ENCODE results near the gene ZBTB17.
A peak's percentile ranks its signal among the peaks of the same experiment; 100 is the strongest.

ZBTB17 gene

DNA sequence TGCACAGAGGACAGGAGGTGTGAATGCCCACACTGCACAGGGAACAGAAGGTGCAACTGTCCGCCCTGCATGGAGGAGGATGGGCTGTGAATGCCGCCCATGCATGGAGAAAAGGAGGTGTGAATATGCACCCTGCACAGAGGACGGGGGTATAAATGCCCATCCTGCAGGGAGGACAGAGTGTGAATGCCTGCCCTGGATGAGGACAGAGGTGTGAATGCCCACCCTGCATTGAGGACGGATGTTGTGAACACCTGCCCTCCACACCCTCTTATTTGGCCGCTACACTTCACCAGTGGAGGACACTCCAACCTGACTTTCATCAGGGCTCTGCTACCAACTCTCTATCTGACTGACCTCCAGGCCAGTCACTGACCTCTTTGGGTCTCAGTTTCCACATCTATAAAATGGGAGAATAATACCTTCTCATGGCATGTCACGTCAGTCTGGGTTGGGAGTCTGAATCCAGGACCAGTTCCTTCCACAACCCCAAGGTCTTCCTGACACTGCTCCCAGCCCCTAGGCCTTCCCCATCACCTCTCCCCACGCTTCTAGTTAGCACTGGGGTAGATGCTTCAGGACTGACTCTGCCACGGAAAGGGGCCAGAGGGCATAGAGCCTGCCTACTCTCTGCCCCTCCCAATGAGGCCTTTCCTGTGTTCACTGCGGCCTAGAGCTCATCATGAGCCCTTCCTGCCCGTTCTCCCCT, 28.4 kb downstream of the ZBTB17 start:
- TF ChIP-seq POLR2A (IDR thresholded peaks at IDR 0.05; ENCODE audit: low read depth, low read length) (no peak; the same call in 1 of the 2 replicates), POLR2AphosphoS5 (IDR thresholded peaks at IDR 0.05; ENCODE audit: low read depth, low read length) (no peak), TAF1 (IDR thresholded peaks at IDR 0.05; ENCODE audit: borderline replicate concordance, low read depth, low read length) (no peak)
- FAIRE-seq: peak; percentile 40
- DNase-seq (ENCODE audit: insufficient read length): no peak

DNA sequence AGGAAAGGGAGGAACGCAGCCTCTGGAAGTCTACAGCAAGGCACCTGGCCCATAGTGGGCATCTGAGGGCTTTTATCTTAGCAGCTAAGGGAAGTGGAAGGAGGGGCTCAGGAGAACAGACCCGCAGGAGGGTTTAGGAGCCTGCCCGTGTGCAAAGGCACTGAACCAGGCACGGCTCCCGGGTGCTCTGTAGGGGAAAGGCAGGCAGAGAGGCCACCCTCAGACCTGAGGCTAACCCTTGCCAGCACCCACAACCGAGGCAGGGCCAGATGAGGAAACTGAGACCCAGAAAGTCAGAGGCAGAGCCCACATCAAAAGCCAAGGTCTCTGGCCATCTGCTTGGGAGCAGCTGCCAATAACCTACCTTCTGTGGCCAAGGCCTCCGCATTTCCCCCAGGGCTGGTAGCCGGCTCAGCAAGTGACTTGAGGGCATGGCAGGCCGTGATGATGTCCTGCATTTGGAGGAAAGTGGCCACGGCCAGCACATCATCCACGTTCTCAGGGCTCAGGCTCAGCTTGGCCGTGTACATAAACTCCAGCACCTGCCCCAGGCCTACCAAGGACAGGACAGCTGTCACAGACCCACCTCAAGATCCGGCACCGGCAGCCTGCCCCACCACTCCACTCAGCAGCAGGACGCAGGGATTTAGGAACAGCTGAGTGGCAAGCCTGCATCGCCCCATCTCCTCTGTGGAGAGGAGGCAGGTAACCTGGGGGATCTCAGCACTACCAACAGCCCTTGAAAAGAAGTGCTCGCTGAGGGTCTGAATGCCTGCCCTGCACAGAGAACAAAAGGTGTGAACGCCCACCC, 29.1 kb downstream of the ZBTB17 start:
- no peak for FAIRE-seq
- no peak for DNase-seq (ENCODE audit: insufficient read length)
- TF ChIP-seq POLR2A (IDR thresholded peaks at IDR 0.05; ENCODE audit: low read depth, low read length) (no peak), POLR2AphosphoS5 (IDR thresholded peaks at IDR 0.05; ENCODE audit: low read depth, low read length) (no peak), TAF1 (IDR thresholded peaks at IDR 0.05; ENCODE audit: borderline replicate concordance, low read depth, low read length) (no peak)

DNA sequence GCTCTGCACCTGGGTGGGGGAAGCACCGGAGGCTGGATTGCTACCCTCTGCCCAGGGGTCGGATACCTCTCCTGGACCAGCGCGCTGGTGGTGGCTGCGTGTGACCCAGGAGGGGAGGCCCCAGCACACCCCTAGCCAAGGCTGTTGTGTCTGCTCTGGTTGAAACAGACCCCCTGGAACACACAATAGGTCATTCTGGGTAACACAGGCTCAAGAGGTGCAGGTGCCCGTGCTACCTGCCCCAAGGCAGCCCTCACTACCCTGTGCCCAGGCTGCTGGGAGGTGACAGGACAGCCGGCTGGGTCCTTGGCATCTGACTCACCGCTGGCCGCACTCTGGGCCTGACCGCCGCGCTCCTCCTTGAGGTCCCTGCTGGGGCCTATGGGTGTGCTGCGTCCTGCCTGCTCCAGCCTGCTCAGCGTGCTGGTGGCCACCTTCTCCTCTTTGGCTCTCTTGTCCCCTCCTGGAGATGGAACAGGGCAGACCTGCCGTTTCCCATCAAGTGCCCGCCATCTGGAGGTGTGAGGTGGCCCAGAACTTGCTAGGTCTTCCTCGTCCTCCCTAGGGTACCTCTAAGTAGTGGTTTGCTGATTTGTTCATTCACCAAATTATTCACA, 30.0 kb downstream of the ZBTB17 start:
- TF ChIP-seq POLR2AphosphoS5 (IDR thresholded peaks at IDR 0.05; ENCODE audit: low read depth, low read length) (no peak), POLR2A (IDR thresholded peaks at IDR 0.05; ENCODE audit: low read depth, low read length) (no peak), TAF1 (IDR thresholded peaks at IDR 0.05; ENCODE audit: borderline replicate concordance, low read depth, low read length) (no peak)
- DNase-seq (ENCODE audit: insufficient read length) (no peak), FAIRE-seq (no peak)

DNA sequence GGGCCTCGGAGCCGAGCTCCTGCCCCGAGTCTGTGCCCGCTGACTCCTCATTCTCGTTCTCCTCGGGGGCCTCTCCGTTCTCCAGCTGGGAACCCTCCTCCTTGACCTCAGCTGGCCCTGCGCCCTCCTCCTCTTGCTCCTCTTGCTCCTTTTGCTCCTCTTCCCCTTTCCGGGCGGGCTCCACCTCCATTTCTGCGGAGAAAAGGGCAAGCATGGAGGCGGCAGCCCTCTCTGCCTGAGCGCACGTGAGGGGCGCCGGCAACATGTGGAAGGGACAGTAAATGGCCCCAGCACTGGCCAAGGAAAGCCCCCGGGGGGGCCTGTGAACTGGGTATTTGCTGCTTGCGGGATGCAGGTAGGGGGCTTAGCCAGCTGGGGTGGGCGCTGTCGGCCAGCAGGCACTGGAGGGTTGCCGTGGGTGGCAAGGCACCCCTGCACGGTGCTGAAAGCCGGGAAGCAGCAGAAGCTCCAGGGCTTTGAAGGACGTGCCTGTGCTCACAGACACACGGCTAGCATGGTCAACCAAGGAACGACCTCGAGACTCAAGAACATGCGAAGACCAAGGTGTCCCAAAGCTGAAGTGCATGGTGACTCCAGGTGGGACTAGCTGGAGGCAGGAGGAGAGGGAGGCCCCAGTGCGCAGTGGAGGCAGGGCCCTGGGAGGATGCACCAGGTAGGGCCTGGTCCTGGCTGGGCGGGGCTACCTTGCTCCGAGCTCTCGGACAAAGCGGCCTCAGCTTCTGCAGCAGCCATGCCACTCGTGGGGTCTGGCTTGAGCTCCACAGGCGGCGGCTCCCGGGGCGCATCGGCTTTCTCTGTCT, 30.7 kb downstream of the ZBTB17 start:
- TF ChIP-seq POLR2A (IDR thresholded peaks at IDR 0.05; ENCODE audit: low read depth, low read length) (no peak), POLR2AphosphoS5 (IDR thresholded peaks at IDR 0.05; ENCODE audit: low read depth, low read length) (no peak; the same call in 1 of the 2 replicates)
- no peak for DNase-seq (ENCODE audit: insufficient read length)

DNA sequence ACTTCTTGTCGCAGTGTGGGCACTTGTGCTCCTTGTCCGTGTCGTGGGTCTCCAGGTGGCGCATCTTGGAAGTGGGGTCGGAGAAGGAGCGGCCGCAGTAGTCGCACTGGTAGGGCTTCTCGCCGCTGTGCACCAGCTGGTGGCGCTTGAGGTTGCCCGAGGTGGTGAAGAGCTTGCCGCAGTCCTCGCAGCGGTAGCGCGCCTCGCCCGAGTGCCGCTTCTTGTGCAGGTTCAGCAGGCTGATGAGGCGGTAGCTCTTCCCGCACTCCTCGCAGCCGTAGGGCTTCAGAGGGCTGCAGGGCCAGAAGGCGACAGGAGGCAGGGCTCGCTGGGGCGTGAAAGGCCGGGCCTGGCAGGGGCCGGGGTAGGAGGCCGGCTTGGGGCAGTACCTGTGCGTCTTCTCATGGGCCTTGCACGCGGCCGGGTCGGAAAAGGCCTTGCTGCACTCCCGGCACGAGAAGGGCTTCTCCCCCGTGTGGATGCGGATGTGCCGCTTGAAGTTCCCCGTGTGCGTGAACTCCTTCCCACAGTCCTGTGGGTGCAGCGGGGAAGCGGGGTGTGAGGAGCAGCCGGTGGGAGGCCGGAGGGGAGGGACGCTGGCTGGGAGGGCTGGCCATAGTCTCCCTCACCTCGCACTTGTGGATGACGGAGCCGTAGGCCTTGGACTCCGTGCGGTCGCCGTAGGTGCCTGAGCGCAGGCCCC, 31.4 kb downstream of the ZBTB17 start:
- TF ChIP-seq TAF1 (IDR thresholded peaks at IDR 0.05; ENCODE audit: borderline replicate concordance, low read depth, low read length) (no peak), POLR2AphosphoS5 (IDR thresholded peaks at IDR 0.05; ENCODE audit: low read depth, low read length) (no peak), POLR2A (IDR thresholded peaks at IDR 0.05; ENCODE audit: low read depth, low read length) (no peak)
- DNase-seq (ENCODE audit: insufficient read length) (no peak), FAIRE-seq (no peak)

More for the DNA sequence above, 30.7 kb downstream of the ZBTB17 start:
- FAIRE-seq: no peak

DNA sequence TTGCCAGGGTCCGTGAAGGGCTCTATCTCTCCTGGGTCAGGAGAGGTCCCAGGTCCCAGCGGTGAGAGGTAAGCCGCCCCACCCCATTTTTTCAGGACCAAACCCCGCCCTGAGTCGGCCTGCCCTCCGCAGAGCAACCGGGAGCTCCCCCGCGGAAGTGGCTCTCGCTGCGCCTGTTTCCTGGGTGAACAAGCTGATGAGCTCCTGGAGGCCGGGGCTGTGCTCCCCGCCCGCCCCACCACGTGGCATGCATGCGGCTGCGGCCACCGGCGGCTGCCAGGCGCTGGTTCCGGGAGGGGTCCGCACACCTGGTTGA, 32.0 kb downstream of the ZBTB17 start:
- TF ChIP-seq POLR2AphosphoS5 (IDR thresholded peaks at IDR 0.05; ENCODE audit: low read depth, low read length) (no peak), TAF1 (IDR thresholded peaks at IDR 0.05; ENCODE audit: borderline replicate concordance, low read depth, low read length) (no peak), POLR2A (IDR thresholded peaks at IDR 0.05; ENCODE audit: low read depth, low read length) (no peak)
- DNase-seq (ENCODE audit: insufficient read length): no peak
- FAIRE-seq: no peak

DNA sequence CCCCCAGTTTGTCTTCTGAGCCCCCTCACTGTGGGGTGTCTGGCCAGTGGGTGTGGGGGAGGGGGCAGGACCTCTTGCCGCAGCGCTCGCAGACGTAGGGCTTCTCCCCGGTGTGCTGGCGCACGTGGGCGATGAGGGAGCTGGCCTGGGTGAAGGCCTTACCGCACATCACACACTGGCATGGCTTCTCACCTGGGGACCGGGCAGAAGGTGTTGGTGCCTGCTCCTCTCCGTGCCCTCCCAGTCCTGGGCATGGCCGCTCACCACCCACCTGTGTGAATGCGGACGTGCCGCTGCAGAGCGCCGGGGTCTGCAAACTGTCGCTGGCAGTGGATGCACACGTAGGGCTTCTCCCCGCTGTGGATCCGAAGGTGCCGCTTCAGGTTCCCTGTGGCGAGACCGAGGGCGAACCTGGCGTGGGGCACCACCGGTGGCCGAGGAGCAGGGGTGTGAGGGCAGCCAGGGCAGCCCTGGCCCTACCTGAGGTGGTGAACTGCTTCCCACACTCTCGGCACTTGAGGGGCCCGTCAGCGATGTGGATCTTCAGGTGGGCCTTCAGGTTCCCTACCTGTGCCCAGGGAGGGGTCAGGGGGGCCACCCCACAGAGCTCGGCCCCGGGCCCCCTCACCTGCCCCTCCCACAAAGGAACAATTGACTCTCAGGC, 32.4 kb downstream of the ZBTB17 start:
- DNase-seq (ENCODE audit: insufficient read length) (no peak), FAIRE-seq (no peak)
- TF ChIP-seq POLR2AphosphoS5 (IDR thresholded peaks at IDR 0.05; ENCODE audit: low read depth, low read length) (peak; percentile 57; the same call in 1 of the 2 replicates), TAF1 (IDR thresholded peaks at IDR 0.05; ENCODE audit: borderline replicate concordance, low read depth, low read length) (no peak), POLR2A (IDR thresholded peaks at IDR 0.05; ENCODE audit: low read depth, low read length) (peak; percentile 24; the same call in 1 of the 2 replicates)

DNA sequence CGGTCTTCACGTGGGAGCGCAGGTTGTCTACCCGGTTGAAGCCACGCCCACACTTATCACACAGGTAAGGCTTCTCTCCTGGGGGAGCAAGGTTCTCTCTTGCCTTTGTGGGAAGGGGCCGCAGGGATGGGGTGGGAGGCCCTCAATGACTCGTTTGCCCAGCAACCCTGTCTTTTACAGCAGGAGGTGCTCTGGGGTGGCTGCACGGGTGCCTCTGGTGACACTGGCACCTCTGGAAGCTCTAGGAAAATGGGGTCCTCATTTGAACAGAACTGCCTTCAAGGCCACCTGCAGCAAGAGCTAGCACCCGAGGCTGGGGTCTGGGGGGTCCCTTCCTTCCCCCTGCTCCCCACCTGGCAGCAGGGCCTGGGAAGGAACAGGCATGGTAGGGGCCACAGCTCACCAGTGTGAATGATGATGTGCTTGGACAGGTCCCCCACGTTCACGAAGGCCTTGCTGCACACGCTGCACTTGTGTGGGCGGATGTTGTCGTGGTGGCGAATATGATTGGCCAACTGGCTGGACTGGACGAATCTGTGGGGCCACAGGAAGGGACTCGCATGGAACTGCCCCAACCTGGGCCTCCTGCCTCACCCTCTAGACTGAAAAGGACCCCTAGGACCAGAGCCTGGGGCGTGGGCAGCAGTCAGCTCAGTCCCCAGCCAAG, 33.1 kb downstream of the ZBTB17 start:
- TF ChIP-seq POLR2A (IDR thresholded peaks at IDR 0.05; ENCODE audit: low read depth, low read length) (0 out of 2 replicates have a peak, but pooled peaks have one; percentile 14), POLR2AphosphoS5 (IDR thresholded peaks at IDR 0.05; ENCODE audit: low read depth, low read length) (no peak)
- no peak for DNase-seq (ENCODE audit: insufficient read length)
- no peak for FAIRE-seq

DNA sequence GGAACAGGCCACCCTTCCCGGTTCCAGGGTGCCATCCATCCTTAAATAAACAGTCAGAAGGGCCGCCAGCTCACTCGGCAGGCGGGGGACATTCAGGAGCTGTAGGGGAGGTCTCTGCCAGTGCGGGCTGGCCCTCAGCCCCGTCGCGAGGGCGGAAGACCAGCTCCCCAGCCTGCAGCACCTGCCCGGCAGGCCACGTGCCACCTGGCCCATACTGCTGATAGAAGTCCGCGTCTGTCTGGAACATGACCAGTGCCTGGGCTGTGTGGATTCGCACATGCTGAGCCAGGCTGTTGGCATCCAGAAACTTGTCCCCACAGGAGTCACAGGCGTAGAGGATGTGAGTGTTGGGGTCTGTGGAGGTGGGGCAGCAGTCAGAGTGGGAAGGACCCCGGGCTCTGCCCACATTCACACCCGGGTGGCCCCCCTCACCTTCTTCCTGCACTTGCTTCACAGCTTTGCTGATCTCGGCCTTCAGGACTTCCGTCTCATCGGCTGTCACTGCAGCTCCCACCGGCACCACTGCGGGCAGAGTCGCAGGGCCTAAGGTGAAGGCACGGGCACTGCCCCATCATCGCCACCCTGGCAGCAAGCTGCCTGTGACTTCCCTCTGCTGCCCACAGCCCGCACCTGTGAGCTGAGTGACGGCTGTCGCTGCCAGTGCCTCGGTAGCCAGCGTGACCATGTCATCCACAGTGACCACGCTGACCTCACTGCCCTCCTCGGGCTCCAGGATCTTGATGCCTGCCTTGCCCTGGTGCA, 33.8 kb downstream of the ZBTB17 start:
- no peak for TF ChIP-seq TAF1 (IDR thresholded peaks at IDR 0.05; ENCODE audit: borderline replicate concordance, low read depth, low read length)
- TF ChIP-seq POLR2AphosphoS5 (IDR thresholded peaks at IDR 0.05; ENCODE audit: low read depth, low read length): no peak; the same call in 1 of the 2 replicates
- TF ChIP-seq POLR2A (IDR thresholded peaks at IDR 0.05; ENCODE audit: low read depth, low read length): no peak
- FAIRE-seq (no peak), DNase-seq (ENCODE audit: insufficient read length) (no peak)
